Activated T-helper 17 cell treated with anti-CD3 and anti-CD28 coated beads, Interleukin-2, amount 50 U/mL, for 72 hours (primary cell): ENCODE measurements around the gene TACSTD2. TPM values are rescaled to one million over a fixed set of nuclear protein-coding genes. Genes with fewer than 3 reads are reported as not detected.

Source experiments
- ATAC-seq: fragments of 150-1000 bp; cut with Tn5 transposase; replicated peaks from 2 replicates; pipeline ENCODE4 v1.10.0; 2021; ENCODE audit warnings: mild to moderate bottlenecking, moderate library complexity
- H3K27ac Mint-ChIP-seq: one replicate; pipeline ENCODE4 v1.8.0; 2022; ENCODE audit warnings: mixed read lengths
- H3K27me3 Mint-ChIP-seq: one replicate; pipeline ENCODE4 v1.8.0; 2022; ENCODE audit warnings: mixed read lengths
- H3K36me3 Mint-ChIP-seq: one replicate; pipeline ENCODE4 v1.8.0; 2022; ENCODE audit warnings: low read depth, mild to moderate bottlenecking, mixed read lengths
- H3K4me1 Mint-ChIP-seq: one replicate; pipeline ENCODE4 v1.8.0; 2022; ENCODE audit warnings: mixed read lengths
- H3K4me3 Mint-ChIP-seq: one replicate; pipeline ENCODE4 v1.8.0; 2022; ENCODE audit warnings: mild to moderate bottlenecking, mixed read lengths
- H3K9me3 Mint-ChIP-seq: one replicate; pipeline ENCODE4 v1.8.0; 2022; ENCODE audit warnings: mixed read lengths
- total RNA-seq, 2 donors: library from RNA; stranded (reverse); gene quantifications; one replicate each; pipeline ENCODE4 v1.2.3, GENCODE V29; 2022

The TACSTD2 gene
- total RNA-seq, 2 donors from 2014 or later: 1.1 TPM; not detected in 1

GRCh38 chr1:58528518-58528917 lies 48.5 kb downstream of the TACSTD2 start:
- peaks cover 4% of the 10 kb centered on the region for H3K4me1 Mint-ChIP-seq
- no peak overlapping the region for H3K27ac Mint-ChIP-seq
- H3K27me3 Mint-ChIP-seq: no peaks in the 10 kb centered on the region
- peaks cover 10% of the 10 kb centered on the region for H3K36me3 Mint-ChIP-seq
- H3K9me3 Mint-ChIP-seq: no peaks in the 10 kb centered on the region
- no peak overlapping the region for H3K4me3 Mint-ChIP-seq
- ATAC-seq: no peak

Other genes starting within 250 kb of the TACSTD2 start
- gene OMA1, start 30.5 kb downstream of the TACSTD2 start, total RNA-seq: 10 to 100 TPM in 1 of 2 donors, 1 to 10 TPM in 1; 4.8 to 11.1 TPM
- gene MYSM1, start 122.8 kb upstream of the TACSTD2 start, total RNA-seq: 10 to 100 TPM; 45.2 to 63.6 TPM
- gene JUN, start 206.8 kb upstream of the TACSTD2 start, total RNA-seq: 10 to 100 TPM; 53.4 to 62.2 TPM